SHP77 (cell line): ENCODE data around the gene ZBTB47.

Experiments used
- DNase-seq, 2 experiments: peaks; one replicate each; lab custom pipeline; 2025; lab: John Stamatoyannopoulos, UW

ZBTB47 gene

DNA sequence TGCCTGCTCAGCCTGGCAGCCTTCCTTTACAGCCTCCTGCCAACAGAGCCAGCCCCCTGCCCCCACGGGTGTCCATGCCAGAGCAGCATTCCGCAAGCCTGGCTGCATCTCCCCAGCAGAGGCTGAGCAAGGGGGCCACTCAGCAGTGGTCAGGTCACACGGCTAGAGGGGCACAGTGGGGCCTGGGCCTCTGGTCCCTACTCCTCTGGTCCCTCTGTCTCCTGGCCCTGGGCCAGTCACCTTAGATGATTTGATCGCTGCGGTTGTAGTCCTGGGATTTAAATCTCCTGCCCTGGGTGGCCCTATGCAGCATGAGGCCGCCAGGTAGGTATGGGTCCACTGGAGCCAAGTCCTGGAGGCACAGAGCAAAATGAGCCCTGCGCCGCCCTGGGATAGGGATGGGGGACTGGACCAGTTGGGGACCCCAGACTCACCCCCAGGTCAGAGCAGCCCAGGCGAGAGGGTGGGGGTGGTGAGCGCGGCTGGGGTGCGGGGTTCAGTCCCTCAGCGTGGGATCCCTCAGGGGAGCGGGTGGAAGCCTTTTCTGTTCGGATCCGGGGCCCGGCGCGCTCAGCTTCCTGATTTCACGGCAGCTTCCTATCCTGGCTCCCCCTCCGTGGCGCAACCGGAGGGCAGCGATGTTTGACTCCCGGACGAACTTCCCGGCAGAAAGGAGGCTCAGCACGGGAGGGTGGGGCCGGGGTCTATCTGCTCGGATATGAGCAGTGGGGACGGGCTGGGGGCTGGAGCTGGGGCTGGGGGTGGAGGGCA is at the start of gene ZBTB47:
ZBTB47 (plus strand) TSS at position 138 of the 771 bp plus-strand sequence. CDS start 4,659 bp downstream, outside the sequence.
- peak in 1 of 2 experiments; percentile 4 for DNase-seq

DNA sequence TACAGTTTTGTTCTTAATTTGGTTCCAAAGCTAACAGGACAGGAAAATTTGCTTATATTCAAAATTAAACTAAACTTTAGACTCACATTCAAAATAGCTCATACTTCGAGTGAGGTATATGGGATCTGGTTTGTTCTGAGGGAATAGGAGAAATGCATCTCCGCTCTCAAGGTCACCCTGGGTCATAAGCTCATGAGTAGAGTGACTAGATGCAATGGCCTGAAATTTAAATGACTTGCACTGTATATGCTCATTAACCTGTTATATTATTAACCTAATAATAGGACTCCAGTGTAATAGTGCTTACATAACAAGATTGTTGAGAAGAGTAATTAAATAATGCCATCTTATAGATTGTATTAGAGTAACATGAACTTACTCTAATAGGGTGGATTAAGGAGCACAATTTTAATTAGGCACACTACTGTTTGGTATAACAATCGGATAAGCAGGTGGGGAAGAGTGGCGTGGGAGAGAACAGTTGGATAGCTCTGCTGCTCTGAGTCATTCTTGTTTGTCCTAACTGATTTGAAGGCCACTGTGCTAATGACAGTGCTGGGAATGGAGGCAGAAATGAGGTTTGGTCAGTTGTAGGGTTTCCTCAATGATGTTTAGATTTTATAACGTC is 47.8 kb upstream of the ZBTB47 start:
- peak; percentile 19 to 45 for DNase-seq

DNA sequence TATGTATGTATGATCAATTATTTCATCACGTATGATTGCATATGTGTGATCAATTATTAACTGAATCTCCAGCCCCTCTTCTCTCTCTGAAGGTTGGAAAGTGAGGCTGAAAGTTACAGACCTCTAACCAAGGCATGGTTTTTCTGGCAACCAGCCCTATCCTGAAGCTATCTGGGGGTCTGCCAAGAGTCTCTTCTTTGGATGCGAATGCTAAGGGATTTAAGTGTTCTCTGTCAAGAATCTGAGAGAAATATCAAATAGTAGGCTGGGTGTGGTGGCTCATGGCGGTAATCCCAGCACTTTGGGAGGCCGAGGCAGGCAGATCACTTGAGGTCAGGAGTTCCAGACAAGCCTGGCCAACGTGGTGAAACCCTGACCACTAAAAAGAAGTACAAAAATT is 44.9 kb upstream of the ZBTB47 start:
- no peak for DNase-seq

DNA sequence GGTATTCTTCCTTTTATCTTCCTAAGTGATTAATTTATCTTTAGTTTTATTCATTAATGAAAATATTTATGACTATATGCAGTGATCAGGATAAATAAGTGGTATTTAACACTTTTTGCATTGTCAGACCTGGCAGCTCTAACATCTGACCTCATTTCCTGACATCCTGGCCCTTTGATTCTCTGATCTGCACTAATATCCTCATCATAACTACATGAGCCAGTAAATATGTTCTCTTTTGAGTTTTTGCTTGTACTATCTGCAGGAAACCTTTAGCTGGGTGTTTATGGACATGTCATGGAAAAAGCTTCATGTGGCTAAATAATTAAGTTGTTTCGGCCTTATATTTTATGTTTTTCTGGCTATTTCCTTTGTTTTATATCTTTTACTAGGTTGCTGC is 42.5 kb upstream of the ZBTB47 start:
- no peak for DNase-seq

DNA sequence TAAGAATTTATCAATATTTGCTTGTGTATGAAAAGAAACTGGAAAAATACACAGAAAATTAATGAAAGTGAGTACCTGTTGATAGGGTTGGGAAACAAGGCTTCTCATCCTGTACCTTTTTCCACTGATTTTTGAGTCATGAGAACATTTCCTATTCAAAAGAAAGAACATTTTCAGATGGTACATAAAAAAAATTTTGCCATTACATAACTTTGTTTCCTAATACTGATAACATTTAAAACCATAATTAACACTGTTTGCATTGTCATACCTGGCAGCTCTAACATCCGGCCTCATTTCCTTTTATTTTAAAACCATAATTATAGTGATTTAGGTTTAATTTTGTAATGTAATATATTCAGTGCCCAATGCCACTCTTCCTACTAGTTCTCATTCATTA is 41.3 kb upstream of the ZBTB47 start:
- DNase-seq = no peak

DNA sequence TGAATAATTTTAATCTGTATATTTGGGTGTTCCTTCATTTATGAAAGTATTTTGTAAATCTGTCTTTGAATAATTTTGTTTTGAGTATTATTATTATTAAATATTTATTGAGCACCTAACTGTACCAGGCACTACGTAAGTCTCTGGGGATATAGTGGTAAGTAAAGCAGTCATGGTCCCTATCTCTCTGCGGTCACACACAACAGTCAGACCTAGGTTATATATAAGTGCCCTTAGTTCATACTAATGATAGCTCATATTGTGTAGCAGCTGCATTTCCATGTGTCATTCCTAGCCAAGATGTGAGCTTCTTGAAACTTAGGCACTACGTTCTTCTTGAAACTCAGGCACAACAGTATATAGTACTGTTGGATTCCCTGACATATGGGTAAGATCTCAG is 40.6 kb upstream of the ZBTB47 start:
- DNase-seq = no peak

DNA sequence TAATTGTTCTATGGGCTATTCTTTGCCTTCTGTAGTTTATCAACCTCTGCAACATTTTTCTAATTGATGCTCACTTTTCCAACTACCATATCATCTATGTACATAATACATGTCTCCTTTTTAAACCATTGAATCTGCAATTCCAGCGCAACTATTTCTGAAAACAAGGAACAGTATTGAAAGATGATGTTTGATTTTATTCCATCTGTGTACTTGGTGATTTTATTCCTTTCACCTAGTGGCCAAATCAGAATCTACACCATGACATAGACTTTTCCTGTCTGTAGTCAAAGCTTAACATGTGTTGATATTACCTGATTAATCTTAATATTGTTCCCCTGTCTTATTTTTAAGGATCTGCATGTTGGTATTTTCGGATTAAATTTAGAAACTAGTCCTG is 40.0 kb upstream of the ZBTB47 start:
- no peak for DNase-seq

DNA sequence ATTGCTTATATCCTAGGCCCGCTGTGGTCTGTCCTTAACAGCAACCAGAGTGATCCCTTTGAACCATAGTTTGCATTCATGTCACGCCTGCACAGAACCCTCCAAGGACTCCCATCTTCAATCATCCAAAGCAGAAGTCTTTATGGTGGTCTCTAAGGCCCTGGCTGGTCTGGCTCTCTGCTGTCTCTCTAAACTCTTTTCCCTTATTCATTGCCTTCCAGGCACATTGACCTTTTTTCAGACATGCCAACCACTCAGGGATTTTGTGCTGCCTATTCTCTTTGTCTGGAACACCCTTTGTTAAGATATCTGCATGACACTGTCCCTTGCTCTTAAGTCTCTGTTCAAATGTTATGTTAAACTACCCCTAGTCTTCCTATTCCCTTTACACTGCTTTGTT is 21.9 kb upstream of the ZBTB47 start:
- no peak for DNase-seq

DNA sequence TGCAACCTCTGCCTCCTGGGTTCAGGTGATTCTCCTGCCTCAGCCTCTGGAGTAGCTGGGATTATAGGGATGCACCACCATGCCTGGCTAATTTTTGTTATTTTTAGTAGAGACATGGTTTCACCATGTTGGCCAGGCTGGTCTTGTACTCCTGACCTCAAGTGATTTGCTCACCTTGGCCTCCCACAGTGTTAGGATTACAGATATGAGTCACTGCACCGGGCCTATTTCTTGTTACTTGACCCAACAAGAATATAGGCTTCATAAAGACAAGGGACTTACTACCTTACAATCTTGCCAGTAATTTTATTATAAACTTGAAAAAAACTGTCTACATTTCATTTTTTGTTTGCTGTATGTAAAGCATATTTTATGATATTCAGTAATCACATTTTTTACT is 21.4 kb upstream of the ZBTB47 start:
- DNase-seq = no peak

DNA sequence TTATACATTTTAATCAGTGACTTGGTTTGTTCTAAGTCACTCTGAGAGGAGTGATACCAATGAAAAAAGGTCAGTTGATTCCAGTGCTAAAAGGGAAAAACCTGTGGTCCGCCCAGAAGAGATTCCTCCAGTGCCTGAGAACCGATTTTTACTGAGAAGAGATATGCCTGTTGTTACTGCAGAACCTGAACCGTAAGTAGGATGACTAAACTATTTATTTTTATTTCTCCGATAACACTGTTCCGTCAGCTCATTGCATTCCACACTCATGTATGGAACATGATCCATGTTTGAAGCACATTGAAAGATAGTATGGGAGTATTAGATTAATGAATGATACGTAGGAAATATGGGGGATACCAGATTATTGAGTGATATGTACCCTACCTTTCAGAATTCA is 20.0 kb upstream of the ZBTB47 start:
- DNase-seq = no peak

DNA sequence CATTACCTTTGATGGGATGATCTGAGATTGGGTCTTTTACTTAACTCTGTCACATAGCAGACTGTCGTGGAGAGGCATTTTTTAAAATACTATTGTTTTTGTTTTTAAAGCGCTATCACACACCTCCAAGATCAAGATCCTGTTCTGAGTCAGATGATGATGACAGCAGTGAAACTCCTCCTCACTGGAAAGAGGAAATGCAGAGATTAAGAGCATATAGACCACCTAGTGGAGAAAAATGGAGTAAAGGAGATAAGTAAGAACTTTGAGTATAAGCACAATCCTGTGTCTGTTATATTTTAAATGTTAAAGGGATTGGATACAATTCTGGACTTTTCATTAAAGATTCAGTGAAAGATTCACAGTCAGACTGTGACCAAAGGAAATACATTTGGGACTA is 18.4 kb upstream of the ZBTB47 start:
- DNase-seq = no peak

DNA sequence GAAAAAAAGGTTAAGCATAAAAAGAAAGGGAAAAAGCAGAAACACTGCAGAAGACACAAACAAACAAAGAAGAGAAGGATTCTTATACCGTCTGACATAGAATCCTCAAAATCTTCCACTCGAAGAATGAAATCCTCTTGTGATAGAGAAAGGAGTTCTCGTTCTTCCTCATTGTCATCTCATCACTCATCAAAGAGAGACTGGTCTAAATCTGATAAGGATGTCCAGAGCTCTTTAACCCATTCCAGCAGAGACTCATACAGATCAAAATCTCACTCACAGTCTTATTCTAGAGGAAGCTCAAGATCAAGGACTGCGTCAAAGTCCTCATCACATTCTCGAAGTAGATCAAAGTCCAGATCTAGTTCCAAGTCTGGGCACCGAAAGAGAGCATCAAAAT is 16.5 kb upstream of the ZBTB47 start:
- no peak for DNase-seq

DNA sequence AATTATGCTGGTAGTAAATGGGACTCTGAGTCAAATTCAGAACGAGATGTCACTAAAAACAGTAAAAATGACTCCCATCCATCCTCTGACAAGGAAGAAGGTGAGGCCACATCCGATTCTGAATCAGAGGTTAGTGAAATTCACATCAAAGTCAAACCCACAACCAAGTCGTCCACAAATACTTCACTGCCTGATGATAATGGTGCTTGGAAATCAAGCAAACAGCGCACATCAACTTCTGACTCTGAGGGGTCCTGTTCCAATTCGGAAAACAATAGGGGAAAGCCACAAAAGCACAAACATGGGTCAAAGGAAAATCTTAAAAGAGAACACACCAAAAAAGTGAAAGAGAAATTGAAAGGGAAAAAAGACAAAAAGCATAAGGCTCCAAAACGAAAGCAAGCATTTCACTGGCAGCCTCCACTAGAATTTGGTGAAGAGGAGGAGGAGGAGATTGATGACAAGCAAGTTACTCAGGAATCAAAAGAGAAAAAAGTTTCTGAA is 15.1 kb upstream of the ZBTB47 start:
- DNase-seq = no peak

DNA sequence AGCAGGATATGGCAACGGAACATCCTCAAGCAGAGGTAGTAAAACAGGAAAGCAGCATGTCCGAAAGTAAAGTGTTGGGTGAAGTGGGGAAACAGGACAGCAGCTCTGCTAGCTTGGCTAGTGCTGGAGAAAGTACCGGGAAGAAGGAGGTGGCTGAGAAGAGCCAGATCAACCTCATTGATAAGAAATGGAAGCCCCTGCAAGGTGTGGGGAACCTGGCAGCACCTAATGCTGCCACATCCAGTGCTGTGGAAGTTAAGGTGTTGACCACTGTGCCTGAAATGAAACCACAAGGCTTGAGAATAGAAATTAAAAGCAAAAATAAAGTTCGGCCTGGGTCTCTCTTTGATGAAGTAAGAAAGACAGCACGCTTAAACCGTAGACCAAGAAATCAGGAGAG is 14.3 kb upstream of the ZBTB47 start:
- DNase-seq = no peak

DNA sequence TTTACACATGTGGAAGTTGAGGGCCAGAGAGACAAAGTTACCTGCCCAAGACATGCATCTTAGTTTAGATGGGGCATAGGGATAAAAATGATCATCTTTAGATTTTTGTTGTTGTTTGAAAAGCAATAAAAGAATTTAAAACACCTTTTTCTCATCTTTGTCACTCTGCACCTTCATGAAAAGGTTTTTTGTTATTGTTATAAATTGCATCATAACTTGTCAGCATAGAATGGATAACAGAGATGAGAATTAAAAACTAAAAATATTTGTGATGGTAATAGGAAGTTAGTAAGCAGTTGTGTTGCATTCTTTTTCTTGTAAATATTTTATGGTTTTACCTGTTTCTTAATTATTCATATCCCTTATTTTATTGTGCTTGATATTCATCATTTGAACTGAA is 13.4 kb upstream of the ZBTB47 start:
- no peak for DNase-seq

DNA sequence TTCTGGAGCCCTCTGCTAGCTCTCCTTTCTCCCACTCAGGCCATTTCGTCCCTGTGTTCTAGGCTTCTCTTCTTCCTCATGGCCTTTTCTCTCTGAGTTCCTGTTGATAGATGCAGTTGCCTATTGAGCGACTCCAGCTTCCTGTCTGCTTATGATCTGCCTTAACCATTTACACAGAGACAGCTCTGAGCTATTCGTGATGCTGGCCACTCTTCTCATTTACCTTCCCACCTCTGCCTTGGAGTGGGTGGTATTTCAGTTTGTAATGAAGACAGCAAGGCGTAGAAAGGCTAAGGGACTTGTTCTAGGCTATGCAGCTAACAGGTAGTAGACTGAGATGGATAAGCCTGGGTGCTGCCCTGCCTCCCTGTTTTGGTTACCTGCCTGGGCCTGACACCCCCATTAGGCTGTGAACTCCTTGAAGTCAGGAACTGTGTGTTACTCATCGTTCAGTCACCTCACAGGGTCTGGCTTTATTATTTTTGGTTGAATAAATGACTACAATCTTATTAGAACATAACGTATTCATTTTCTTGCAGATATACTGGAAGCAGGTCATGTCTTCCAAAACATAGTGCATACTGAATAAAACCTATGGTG is 12.6 kb upstream of the ZBTB47 start:
- DNase-seq = no peak

DNA sequence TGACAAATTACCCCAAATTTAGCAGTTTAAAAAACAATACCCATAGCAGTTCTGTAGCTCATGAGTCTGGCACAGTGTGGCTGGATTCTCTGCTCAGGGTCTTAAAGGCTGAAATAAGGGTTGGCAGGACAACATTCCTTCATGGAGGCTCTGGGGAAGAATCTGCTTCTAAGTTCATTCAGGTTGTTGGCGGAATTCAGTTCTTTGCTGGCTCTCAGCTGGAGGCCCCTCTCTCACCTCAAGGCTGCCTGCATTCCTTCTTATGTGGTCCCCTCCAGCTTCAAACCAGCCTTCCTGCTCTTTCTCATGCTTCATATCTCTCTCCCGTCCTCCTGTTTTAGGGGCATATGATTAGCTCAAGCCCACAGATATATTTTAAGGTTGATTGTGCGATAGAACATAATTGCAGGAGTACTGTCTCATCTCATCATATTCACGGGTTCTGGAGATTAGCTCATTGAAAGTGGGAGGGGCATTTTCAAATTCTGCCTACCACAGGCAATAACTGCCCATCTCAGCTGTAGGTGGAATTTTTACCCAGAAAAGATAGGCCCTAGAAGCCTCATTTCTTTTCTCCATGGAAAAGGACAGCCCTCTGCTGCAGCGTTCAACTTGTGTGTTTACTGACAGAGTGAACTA is 5.6 kb upstream of the ZBTB47 start:
- no peak for DNase-seq

DNA sequence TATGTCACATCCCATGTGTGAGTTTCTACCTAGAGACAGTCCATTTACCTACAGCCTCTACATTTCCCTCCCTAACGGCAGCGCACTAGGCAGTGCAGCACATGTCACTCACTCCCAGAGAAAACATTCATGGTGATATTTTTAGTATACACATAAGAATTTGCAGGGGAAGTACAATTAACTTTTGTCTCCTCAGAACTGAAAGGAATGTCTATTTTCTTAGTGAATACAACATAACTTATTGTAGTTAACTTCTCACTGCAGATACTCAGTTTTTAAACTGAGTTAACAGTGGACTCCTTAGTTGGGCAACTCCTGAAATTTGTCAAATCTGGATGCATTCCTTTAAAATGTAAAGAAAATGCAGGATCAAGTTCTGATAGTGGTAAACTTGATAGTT is 4.5 kb upstream of the ZBTB47 start:
- DNase-seq = no peak

DNA sequence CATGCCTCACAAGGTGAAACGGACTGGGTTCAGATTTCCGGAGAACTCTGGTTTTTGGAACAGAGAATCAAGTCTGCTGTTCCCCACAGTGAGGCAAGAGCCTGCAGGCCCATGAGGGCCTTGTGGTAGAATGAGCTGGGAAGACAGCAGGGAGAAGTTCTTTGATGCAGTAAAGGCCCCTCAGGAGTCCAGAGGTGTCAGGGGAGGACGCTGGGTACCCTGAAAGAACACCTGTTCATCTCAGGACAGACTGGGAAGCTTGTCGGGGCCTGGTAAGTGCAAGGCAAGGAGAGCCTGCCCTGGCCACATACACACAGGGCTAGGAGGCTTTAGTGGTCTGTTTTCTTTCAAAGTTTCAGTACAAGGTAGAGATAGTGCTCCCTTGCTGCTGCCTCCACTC is 3.7 kb upstream of the ZBTB47 start:
- DNase-seq = no peak

DNA sequence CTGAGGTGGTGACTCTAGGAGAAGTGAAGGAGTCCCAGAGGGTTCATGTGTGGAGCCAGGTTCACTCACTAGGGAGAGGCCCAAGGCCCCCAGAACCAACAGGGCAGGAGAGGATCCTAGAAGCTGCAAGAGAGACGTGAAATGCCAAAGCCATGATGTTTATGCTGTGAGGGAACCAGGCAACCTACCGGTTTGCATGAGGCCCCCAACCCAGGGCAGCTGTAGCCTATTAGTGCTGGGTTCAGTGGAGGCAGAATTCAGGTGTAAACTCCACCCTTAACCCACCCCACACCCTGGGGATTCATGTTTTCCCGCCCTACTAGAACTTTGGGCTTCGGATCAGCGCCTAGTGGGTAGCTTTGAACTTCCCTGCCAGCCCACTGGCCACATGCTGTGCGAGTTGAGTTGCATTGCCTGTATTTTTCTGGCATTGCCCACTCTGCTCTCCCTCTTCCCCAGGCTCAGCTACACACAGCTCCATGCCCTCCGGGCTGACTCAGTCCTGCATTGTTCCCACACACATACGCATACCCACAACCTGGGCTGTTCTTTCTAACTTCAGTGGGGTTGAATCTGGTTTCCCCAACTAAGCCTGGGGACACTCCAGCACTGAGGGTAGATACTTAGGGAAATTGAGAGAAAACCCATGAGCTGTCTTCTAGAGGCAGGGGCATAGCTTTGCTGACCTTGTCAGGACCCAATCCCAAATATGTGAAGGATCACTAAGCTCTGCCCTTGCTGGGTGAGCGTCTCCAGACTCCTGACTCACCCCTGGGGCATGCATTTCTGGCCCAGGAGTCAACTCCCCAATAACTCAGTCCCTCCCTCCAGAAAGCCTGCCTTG is 2.0 kb upstream of the ZBTB47 start:
- no peak for DNase-seq

DNA sequence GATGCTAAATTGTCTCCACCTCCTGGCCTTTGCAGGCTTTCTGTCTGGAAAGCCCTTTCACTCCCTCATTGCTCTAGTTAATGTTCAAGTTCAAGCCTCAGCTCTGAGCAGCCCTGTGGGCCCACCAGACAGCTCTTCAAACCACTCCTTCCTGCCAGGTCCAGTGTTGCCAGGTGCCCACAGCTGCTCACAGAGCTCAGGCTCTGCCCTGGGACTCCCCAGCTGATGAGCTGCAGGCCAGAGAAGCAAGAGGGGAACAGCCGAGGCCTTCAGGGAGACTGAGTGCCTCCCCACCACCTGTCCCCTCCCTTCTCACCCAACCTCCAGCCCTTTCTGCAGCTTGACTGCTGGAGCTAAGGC is 1.3 kb upstream of the ZBTB47 start:
- DNase-seq = peak in 1 of 2 experiments; percentile 11
